Activated CD4-positive, CD25-positive, alpha-beta regulatory T cell treated with anti-CD3 and anti-CD28 coated beads, Interleukin-2, amount 50 U/mL, for 24 hours (primary cell): ENCODE data around the gene FAM131C.

ENCODE experiments used
- ATAC-seq, 2 donors: fragments of 150-1000 bp; cut with Tn5 transposase; one replicate each; pipeline ENCODE4 v1.10.0; 2021; ENCODE audit warnings: mild to moderate bottlenecking in 1 of 2, moderate library complexity in 1 of 2

FAM131C gene

DNA sequence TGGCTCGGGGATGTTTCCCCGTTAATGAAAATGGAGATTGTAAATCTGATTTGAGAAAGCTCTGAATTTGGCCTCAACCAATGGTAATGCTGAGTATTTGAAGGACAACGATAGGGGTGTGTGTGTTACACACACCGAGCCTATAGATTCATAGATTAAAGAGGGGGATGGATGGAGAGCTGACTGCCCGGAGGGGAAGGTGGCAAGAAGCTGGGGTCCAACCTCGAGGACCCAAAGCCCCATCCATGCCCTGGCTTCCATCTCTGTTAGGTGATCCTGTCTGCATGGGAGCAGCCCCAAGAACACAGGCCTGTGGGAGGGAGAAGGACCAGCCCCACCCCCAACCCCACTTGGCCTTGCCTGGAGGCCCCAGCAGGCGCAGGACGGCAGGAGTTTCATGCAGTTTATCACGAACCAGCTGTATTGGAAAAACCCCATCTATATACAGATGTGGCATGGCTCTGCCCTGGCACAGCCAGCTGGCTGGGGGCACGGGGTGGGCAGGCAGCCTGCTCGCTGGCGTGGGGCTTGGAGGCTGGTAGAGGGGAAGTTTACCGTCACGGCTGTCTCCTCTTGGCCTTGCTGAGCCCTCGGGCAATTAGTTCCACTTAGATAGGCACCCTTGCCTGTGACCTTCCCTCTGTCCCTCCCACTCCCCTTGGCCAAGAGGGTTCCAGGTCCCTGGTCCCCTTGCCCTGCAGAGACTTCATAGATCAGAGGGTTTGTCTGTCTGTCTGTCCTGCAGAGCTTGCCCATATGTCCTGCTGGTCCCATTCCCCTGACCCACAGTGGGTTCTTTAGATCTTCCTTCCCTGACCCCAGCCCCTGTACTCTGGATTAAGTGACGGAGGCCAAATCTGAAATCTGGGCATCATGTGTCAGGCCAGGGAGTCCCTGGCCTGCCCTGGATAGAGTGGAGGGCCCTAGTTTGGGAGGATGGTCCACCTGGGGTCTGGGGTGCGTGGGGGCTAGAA lies 58.7 kb downstream of the FAM131C start:
- ATAC-seq, result no peak

DNA sequence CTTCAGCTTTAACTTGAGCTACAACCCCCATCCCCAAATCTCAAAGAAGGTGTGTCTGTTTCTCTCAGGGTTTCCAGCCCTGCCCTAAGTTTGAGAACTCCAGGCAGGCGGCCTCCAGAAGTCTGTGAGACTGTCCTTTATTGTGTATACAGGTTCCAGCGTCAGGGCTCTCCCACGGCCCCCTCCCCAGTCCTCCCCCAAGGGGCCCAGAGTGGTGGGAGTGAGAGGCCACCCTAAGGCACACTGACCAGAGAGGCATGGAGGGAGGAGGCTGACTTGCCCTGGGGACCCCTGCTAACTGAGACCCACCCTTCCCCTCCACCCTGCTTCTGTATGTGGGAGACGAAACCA lies 59.6 kb downstream of the FAM131C start:
- no peak for ATAC-seq

DNA sequence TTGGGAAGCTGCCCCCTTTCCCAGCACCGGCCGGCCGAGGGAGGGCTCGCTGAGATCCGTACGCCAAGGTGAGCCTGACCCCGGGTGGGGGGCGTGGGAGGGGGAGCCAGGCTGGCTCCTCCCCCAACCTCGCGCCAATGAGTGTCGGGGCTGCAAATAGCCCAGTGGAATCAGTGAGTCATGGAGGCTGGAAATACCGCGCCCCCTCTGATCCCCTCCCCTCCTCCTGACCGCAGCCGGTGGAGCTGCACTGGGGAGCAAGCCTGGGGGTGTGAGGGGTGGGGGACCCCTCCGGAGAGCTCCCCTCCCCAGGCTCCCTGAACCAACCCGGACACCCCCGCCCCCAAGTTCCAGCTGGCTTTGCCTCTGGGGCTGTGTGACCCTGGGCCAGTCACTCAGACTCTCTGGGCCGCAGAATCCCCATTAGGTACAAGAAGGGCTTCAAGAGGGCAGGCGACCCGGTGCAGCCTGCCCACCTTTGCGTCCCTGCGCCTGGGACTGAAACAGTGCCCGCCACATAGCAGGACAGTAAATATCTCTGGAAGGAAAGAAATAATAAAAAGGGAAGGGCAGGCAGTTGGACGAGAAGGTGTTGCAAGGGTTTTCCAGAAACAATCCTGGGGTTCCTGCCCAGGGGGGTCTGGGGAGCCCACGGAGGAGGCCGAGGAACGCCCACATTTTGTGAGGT lies 60.1 kb downstream of the FAM131C start:
- peak; percentile 64 to 70 for ATAC-seq

DNA sequence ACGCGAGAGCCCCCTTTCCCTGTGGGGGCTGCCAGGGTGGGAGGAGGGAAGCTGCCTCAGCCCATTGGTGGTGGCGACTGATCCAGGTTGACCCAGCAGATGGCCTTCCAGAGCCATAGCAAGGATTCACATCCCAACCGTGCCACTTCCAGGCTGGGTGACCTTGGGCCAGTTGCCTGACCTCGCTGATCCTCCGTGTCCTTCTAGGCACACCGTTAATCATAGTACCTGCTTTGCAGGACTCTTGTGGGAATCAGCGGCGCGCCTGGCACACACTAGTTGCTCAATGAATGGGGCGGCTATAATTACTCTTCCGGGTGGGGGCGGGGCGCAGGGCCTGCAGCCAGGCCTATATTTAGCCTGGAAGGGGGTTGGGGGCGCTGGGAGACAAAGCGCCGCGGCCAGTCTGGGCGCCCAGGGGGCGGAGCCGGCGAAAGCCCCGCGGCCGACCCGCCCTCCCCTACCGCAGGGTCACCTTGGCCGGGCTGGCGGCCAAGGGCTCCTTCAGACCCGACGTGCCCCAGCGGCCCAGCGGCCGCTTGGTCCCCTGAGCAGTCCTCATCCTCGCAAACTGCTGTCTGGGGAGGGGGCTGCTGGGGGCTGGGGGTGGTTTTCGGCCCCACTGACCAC lies 60.7 kb downstream of the FAM131C start:
- ATAC-seq, result peak; percentile 26 to 44

DNA sequence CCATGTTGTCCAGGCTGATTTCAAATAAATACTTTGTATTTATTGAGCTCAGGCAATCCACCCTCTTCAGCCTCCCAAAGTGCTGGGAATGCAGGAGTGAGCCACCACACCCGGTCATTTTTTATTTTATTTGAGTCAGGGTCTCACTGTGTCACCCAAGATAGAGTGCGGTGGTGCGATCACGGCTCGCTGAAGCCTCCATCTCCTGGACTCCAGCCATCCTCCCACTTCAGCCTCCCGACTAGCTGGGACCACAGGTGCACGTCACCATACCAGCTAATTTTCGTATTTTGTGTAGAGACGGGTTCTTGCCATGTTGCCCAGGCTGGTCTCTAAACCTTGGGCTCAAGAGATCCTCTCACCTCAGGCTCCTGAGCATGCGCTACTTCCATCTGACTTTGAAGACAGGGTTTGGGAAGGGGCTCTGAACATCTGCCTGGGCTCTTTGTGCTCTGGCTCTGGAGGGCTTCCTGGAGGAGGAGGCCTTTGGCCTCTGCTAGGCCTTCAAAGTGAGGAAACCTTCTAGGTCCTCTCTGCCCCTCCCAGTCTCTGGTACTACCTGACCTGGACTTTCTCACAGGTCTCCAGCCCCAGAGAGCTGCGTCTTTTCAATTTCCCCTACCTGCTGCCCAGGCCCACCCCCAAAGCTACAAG lies 61.4 kb downstream of the FAM131C start:
- no peak for ATAC-seq

DNA sequence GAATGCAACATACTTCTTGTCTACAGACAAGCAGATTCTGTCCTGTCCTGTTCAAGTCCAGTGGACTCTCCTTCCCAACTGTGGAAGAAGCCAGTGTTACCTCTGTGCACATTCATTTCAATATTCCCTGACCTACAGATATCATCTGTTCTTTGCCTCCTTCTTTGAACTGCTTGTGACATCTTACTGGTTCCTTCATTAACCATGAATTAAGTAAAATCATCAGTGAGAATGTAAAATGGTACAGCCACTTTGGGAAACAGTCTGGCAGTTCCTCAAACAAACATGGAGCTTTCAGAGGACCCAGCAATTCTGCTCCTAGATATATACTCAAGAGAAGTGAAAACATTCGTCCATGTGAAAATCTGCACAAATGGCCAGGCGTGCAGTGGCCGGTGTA lies 62.6 kb downstream of the FAM131C start:
- ATAC-seq, result no peak

DNA sequence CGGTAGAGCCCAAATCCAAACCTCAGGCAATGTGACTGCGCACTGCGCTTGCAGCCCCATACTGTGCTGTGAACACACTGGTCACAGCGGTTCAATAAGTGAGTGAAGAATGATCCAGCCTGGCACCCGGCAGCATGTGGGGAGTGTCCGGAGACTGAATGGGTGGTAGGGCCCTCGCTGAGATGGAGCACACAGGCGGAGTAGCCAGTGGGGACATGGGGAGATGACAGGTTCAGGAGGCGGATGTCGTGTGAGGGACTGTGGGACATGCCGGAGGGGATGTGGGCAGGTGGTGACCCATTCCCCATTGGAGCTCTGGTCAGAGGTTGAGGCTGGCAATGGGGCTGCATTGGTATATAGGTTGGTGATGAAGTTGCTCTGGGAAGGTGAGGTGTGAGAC lies 63.8 kb downstream of the FAM131C start:
- ATAC-seq, result no peak

DNA sequence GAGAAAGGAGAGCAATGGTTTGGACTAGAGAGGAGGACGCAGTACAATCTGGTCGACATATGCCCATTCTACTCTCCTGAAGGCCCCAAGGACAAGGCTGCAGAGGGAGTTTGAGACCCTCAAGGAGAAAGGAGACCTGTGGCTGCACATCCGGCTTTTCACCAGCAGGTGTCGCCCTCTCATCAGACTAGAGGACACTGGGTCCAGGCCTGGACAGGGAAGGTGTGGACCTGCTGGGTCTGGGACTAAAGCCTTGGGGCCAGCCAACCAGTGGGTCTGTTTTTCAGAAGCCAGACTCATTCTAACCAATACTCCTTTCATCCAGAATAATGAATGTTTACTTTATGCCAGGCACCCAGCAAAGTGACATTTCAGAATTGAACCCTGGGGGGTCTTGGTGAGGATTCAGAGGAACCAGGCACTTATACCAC lies 64.4 kb downstream of the FAM131C start:
- ATAC-seq, result peak in 1 of 2 donors; percentile 41
